OCI-LY1 (cell line): ENCODE data around the gene UBA6.

Experiments
- H2AFZ ChIP-seq: fragments of 200-600 bp; sonication (generic), shearing (Covaris generic); 2 replicates; pipeline ENCODE4 v1.6.0; 2014; ENCODE audit warnings: antibody characterized with exemption, mild to moderate bottlenecking, low read length
- H3F3A ChIP-seq: fragments of 200-600 bp; sonication (generic), shearing (Covaris generic); 2 replicates; pipeline ENCODE4 v1.6.0; 2014; ENCODE audit warnings: mild to moderate bottlenecking, antibody characterized with exemption, low read length, moderate library complexity; ENCODE audit not compliant: insufficient read depth
- H3K27ac ChIP-seq: fragments of 200-600 bp; sonication (generic); 2 replicates; pipeline ENCODE4 v1.5.1; 2014; ENCODE audit warnings: low read length, mixed run types, mild to moderate bottlenecking, low read depth; ENCODE audit not compliant: poor library complexity, severe bottlenecking
- H3K27me3 ChIP-seq: fragments of 200-600 bp; sonication (generic); 2 replicates; pipeline ENCODE4 v1.6.0; 2014; ENCODE audit warnings: antibody characterized with exemption, mild to moderate bottlenecking, low read length, moderate library complexity; ENCODE audit not compliant: insufficient read depth
- H3K36me3 ChIP-seq: fragments of 200-600 bp; sonication (generic); 2 replicates; pipeline ENCODE4 v1.6.1; 2014; ENCODE audit warnings: mild to moderate bottlenecking, antibody characterized with exemption, low read length, moderate library complexity, mixed read lengths; ENCODE audit not compliant: insufficient read depth
- H3K4me1 ChIP-seq: fragments of 200-600 bp; sonication (generic); 2 replicates; pipeline ENCODE4 v1.5.1; 2014; ENCODE audit warnings: mild to moderate bottlenecking, low read length, moderate library complexity; ENCODE audit not compliant: insufficient read depth, severe bottlenecking
- H3K4me2 ChIP-seq: fragments of 200-600 bp; sonication (generic), shearing (Covaris generic); 2 replicates; pipeline ENCODE4 v1.6.1; 2014; ENCODE audit warnings: low read length
- H3K4me3 ChIP-seq: fragments of 200-600 bp; sonication (generic); 2 replicates; pipeline ENCODE4 v1.5.1; 2014; ENCODE audit warnings: low read length, low read depth, mild to moderate bottlenecking, mixed read lengths; ENCODE audit not compliant: poor library complexity, severe bottlenecking
- H3K79me2 ChIP-seq: fragments of 200-600 bp; shearing (Covaris generic); 2 replicates; pipeline ENCODE4 v1.6.1; 2016; ENCODE audit warnings: mixed run types, low read length, mixed read lengths; ENCODE audit not compliant: insufficient read depth
- H3K9ac ChIP-seq: fragments of 200-600 bp; sonication (generic), shearing (Covaris generic); 2 replicates; pipeline ENCODE4 v1.6.1; 2014; ENCODE audit warnings: mild to moderate bottlenecking, low read length, mixed read lengths
- H3K9me2 ChIP-seq: fragments of 200-600 bp; sonication (generic), shearing (Covaris generic); 2 replicates; pipeline ENCODE4 v1.6.1; 2014; ENCODE audit warnings: low read depth, mild to moderate bottlenecking, low read length, mixed read lengths
- H3K9me3 ChIP-seq: fragments of 200-600 bp; shearing (Covaris generic); 2 replicates; pipeline ENCODE4 v1.6.1; 2014; ENCODE audit warnings: low read length, mixed read lengths
- H4K20me1 ChIP-seq: fragments of 200-600 bp; sonication (generic), shearing (Covaris generic); 2 replicates; pipeline ENCODE4 v1.6.0; 2016; ENCODE audit warnings: mild to moderate bottlenecking, low read length; ENCODE audit not compliant: insufficient read depth
- EZH2 ChIP-seq: fragments of 200-600 bp; sonication (generic), shearing (Covaris generic); IDR thresholded peaks from 2 replicates; pipeline ENCODE4 v1.8.0; 2017; ENCODE audit warnings: borderline replicate concordance, mixed run types, mild to moderate bottlenecking, antibody characterized with exemption, low read length, moderate library complexity, mixed read lengths
- TF ChIP-seq, protein P1 (sequence below): fragments of 200-600 bp; sonication (generic), shearing (Covaris generic); IDR thresholded peaks from 2 replicates; pipeline ENCODE4 v1.5.1; 2017; ENCODE audit warnings: mild to moderate bottlenecking, antibody characterized with exemption, low read length, moderate library complexity, mixed read lengths

The UBA6 gene

GRCh38 chr4:67696061-67696460 lies 4.9 kb downstream of the UBA6 start:
- H3F3A ChIP-seq, result no peaks in the 10 kb centered on the region
- peaks cover 39% of the 10 kb centered on the region for H3K36me3 ChIP-seq
- H3K79me2 ChIP-seq, result peaks cover 44% of the 10 kb centered on the region
- H3K27me3 ChIP-seq, result no peaks in the 10 kb centered on the region
- no peak overlapping the region for H3K27ac ChIP-seq
- H3K9me2 ChIP-seq, result no peaks in the 10 kb centered on the region
- H3K9me3 ChIP-seq, result 0 out of 2 replicates have a peak, but pooled peaks cover 3% of the 10 kb centered on the region
- H2AFZ ChIP-seq, result no peak overlapping the region
- no peak overlapping the region for H3K4me2 ChIP-seq
- no peaks in the 10 kb centered on the region for H4K20me1 ChIP-seq
- H3K9ac ChIP-seq, result no peak overlapping the region
- H3K4me1 ChIP-seq, result peaks cover 14% of the 10 kb centered on the region
- TF ChIP-seq, protein P1, sequence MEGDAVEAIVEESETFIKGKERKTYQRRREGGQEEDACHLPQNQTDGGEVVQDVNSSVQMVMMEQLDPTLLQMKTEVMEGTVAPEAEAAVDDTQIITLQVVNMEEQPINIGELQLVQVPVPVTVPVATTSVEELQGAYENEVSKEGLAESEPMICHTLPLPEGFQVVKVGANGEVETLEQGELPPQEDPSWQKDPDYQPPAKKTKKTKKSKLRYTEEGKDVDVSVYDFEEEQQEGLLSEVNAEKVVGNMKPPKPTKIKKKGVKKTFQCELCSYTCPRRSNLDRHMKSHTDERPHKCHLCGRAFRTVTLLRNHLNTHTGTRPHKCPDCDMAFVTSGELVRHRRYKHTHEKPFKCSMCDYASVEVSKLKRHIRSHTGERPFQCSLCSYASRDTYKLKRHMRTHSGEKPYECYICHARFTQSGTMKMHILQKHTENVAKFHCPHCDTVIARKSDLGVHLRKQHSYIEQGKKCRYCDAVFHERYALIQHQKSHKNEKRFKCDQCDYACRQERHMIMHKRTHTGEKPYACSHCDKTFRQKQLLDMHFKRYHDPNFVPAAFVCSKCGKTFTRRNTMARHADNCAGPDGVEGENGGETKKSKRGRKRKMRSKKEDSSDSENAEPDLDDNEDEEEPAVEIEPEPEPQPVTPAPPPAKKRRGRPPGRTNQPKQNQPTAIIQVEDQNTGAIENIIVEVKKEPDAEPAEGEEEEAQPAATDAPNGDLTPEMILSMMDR, result no peak
- TF ChIP-seq EZH2, result no peak
- H3K4me3 ChIP-seq, result no peak overlapping the region

- Histone ChIP-seq H3K9ac (no peak overlapping the region), H3K79me2 (peaks cover 32% of the 10 kb centered on the region), H3K27ac (no peak overlapping the region), H2AFZ (no peak overlapping the region), H3K4me2 (no peak overlapping the region), H3K36me3 (peaks cover 52% of the 10 kb centered on the region), H3K27me3 (no peaks in the 10 kb centered on the region), H4K20me1 (no peaks in the 10 kb centered on the region), H3K9me3 (0 out of 2 replicates have a peak, but pooled peaks cover 3% of the 10 kb centered on the region), H3K4me1 (peaks cover 7% of the 10 kb centered on the region), H3F3A (no peaks in the 10 kb centered on the region), H3K4me3 (no peak overlapping the region), H3K9me2 (no peaks in the 10 kb centered on the region)
- TF ChIP-seq EZH2, result no peak
- TF ChIP-seq, protein P1, result no peak
These were observed 6.3 kb downstream of the UBA6 start for GRCh38 chr4:67694662-67695061.

DNA sequence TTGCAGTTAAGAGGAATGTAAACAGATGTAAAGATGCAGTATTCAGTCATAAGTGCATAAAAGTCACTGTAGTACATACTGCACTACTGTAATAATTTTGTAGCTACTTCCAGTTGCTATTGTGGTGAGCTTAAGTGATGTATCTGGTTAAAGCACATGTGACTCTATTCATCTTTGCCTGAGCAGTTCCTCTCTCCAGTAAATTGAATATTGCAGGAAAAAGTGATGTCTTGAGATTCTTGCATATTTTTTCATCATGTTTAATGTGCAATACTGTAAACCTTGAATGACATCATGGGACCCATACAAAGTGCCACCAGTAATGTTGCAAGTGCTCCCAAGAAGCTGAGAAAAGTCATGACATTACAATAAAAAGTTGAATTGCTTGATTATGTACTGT lies 9.6 kb downstream of the UBA6 start:
- Histone ChIP-seq H3F3A (no peaks in the 10 kb centered on the region), H4K20me1 (no peaks in the 10 kb centered on the region), H3K27ac (no peak overlapping the region), H3K9me2 (no peaks in the 10 kb centered on the region), H3K4me1 (no peaks in the 10 kb centered on the region), H3K4me3 (no peak overlapping the region), H3K79me2 (peaks cover 7% of the 10 kb centered on the region; the same call in 1 of the 2 replicates), H3K9me3 (0 out of 2 replicates have a peak, but pooled peaks cover 3% of the 10 kb centered on the region), H3K9ac (no peak overlapping the region), H3K36me3 (peaks cover 66% of the 10 kb centered on the region), H3K27me3 (no peaks in the 10 kb centered on the region), H2AFZ (no peak overlapping the region), H3K4me2 (no peak overlapping the region)
- no peak for TF ChIP-seq EZH2
- TF ChIP-seq, protein P1, result no peak
